Osteoblast (primary cell): Measurements from ENCODE around the gene TECR. TPM values are rescaled to one million over a fixed set of nuclear protein-coding genes. Genes with fewer than 3 reads are reported as not detected.
"Not testable (repeated sequence)": the region's sequence is repeated elsewhere in the genome, so short reads cannot be mapped to it uniquely, and the experiment has no call there.

Source experiments
- DNase-seq: peaks from one replicate; pipeline ENCODE4 v3.0.0; 2011; ENCODE audit warnings: low spot score, mixed read lengths; ENCODE audit not compliant: insufficient read length; ENCODE audit errors: missing footprints
- H2AFZ ChIP-seq: 2 replicates; pipeline ENCODE4 v1.6.0; 2011; ENCODE audit warnings: mild to moderate bottlenecking, low read length
- H3K27ac ChIP-seq: 2 replicates; pipeline ENCODE4 v1.5.1; 2011; ENCODE audit warnings: mild to moderate bottlenecking, low read depth, low read length, moderate library complexity
- H3K27me3 ChIP-seq: 2 replicates; pipeline ENCODE4 v1.6.0; 2012; ENCODE audit warnings: mild to moderate bottlenecking, control low read depth, inconsistent platforms, low read length, moderate library complexity; ENCODE audit not compliant: insufficient read depth
- H3K36me3 ChIP-seq: 2 replicates; pipeline ENCODE4 v1.5.1; 2011; ENCODE audit warnings: mild to moderate bottlenecking, low read length, control low read depth, moderate library complexity; ENCODE audit not compliant: insufficient read depth
- H3K4me1 ChIP-seq: 2 replicates; pipeline ENCODE4 v1.5.1; 2011; ENCODE audit warnings: mild to moderate bottlenecking, low read length, control low read depth, moderate library complexity; ENCODE audit not compliant: insufficient read depth
- H3K4me2 ChIP-seq: 2 replicates; pipeline ENCODE4 v1.6.0; 2011; ENCODE audit warnings: mild to moderate bottlenecking, low read length; ENCODE audit not compliant: insufficient read depth
- H3K4me3 ChIP-seq: fragments of 200-600 bp; sonication (generic); 3 replicates; pipeline ENCODE4 v1.5.1; 2012; ENCODE audit warnings: mild to moderate bottlenecking, low read length, inconsistent platforms; ENCODE audit not compliant: insufficient read depth
- H3K79me2 ChIP-seq: 2 replicates; pipeline ENCODE4 v1.6.0; 2012; ENCODE audit warnings: mild to moderate bottlenecking, low read length, control low read depth, inconsistent platforms; ENCODE audit not compliant: insufficient read depth
- H3K9me3 ChIP-seq: 2 replicates; pipeline ENCODE4 v1.5.1; 2011; ENCODE audit warnings: low read depth, low read length, control low read depth
- H4K20me1 ChIP-seq: 2 replicates; pipeline ENCODE4 v1.6.0; 2012; ENCODE audit warnings: mild to moderate bottlenecking, low read length, control low read depth; ENCODE audit not compliant: insufficient read depth
- total RNA-seq: library from RNA; depleted of rRNA; stranded (reverse); fragments of >200 nt; gene quantifications from 2 replicates; pipeline ENCODE4 v1.2.3, GENCODE V29; 2012
- TF ChIP-seq, protein P1 (sequence below): IDR thresholded peaks from 2 replicates; pipeline ENCODE4 v1.5.1; 2011; ENCODE audit warnings: mild to moderate bottlenecking, low read depth, low read length, moderate library complexity; ENCODE audit errors: extremely low read depth

TECR gene
- total RNA-seq, 1 donor: 41.6 TPM

GRCh38 chr19:14550201-14550754 lies 20.9 kb downstream of the TECR start:
- no peak overlapping the region for H2AFZ ChIP-seq
- no peaks in the 10 kb centered on the region for H3K36me3 ChIP-seq
- peaks cover 7% of the 10 kb centered on the region for H3K79me2 ChIP-seq
- no peak overlapping the region for H3K27ac ChIP-seq
- H3K4me2 ChIP-seq: no peak overlapping the region
- no peaks in the 10 kb centered on the region for H3K27me3 ChIP-seq
- peak; percentile 81 for DNase-seq
- H4K20me1 ChIP-seq: peaks cover 3% of the 10 kb centered on the region
- no peaks in the 10 kb centered on the region for H3K4me1 ChIP-seq
- no peak overlapping the region for H3K4me3 ChIP-seq
- TF ChIP-seq, protein P1, sequence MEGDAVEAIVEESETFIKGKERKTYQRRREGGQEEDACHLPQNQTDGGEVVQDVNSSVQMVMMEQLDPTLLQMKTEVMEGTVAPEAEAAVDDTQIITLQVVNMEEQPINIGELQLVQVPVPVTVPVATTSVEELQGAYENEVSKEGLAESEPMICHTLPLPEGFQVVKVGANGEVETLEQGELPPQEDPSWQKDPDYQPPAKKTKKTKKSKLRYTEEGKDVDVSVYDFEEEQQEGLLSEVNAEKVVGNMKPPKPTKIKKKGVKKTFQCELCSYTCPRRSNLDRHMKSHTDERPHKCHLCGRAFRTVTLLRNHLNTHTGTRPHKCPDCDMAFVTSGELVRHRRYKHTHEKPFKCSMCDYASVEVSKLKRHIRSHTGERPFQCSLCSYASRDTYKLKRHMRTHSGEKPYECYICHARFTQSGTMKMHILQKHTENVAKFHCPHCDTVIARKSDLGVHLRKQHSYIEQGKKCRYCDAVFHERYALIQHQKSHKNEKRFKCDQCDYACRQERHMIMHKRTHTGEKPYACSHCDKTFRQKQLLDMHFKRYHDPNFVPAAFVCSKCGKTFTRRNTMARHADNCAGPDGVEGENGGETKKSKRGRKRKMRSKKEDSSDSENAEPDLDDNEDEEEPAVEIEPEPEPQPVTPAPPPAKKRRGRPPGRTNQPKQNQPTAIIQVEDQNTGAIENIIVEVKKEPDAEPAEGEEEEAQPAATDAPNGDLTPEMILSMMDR: no peak
- H3K9me3 ChIP-seq: no peaks in the 10 kb centered on the region

GRCh38 chr19:14551134-14552005 lies 22.0 kb downstream of the TECR start:
- DNase-seq: peak; percentile 74
- H3K79me2 ChIP-seq: not testable (repeated sequence)

DNA sequence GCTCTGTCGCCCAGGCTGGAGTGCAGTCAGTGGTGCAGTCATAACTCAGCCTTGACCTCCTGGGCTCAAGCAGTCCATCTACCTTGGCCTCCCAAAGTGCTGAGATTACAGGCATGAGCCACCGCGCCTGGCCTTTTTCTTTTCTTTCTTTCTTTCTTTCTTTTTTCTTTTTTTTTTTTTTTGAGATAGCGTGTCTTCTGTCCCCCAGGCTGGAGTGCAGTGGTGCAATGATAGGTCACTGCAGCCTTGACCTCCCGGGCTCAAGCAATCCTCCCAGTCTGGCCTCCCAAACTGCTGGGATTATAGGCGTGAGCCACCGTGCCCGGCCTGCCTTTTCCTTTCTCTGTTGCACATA lies 22.6 kb downstream of the TECR start:
- not testable (repeated sequence) for H3K27me3 ChIP-seq, H3K36me3 ChIP-seq, H2AFZ ChIP-seq, H3K4me1 ChIP-seq, H3K4me2 ChIP-seq, H3K4me3 ChIP-seq, DNase-seq, H3K27ac ChIP-seq, H3K9me3 ChIP-seq, H4K20me1 ChIP-seq, H3K79me2 ChIP-seq

More at GRCh38 chr19:14551134-14552005, 22.0 kb downstream of the TECR start:
- H3K27ac ChIP-seq, H3K4me1 ChIP-seq, H4K20me1 ChIP-seq, H3K4me2 ChIP-seq, H3K9me3 ChIP-seq, H3K36me3 ChIP-seq, H3K27me3 ChIP-seq, H3K4me3 ChIP-seq, H2AFZ ChIP-seq: not testable (repeated sequence)

- H3K36me3 ChIP-seq: no peaks in the 10 kb centered on the region
- peaks cover 4% of the 10 kb centered on the region for H3K79me2 ChIP-seq
- H3K4me3 ChIP-seq: no peak overlapping the region
- H3K27ac ChIP-seq: no peak overlapping the region
- H3K4me2 ChIP-seq: no peak overlapping the region
- peak; percentile 30 for DNase-seq
- no peak overlapping the region for H2AFZ ChIP-seq
- H4K20me1 ChIP-seq: peaks cover 3% of the 10 kb centered on the region
- H3K27me3 ChIP-seq: no peaks in the 10 kb centered on the region
- peaks cover 9% of the 10 kb centered on the region for H3K4me1 ChIP-seq
- TF ChIP-seq, protein P1: no peak
- H3K9me3 ChIP-seq: no peaks in the 10 kb centered on the region
Measured at GRCh38 chr19:14553042-14553938, 23.9 kb downstream of the TECR start.
